ENCODE data around the gene REX1BD.

GRCh38 chr19:18542941-18543813 lies 45.4 kb upstream of the REX1BD start, which contains the start of gene FKBP8:
- TF ChIP-seq POLR2AphosphoS5 (IDR thresholded peaks at IDR 0.05; ENCODE audit: low read depth, low read length) (no peak), SIN3A (IDR thresholded peaks at IDR 0.05; ENCODE audit: borderline replicate concordance, insufficient read depth, low read length) (no peak), TAF1 (IDR thresholded peaks at IDR 0.05; ENCODE audit: borderline replicate concordance, insufficient read depth, low read length) (no peak), FOXP2 (optimal IDR thresholded peaks at IDR 0.05; ENCODE audit: borderline replicate concordance, extremely low read depth, extremely low read length, insufficient read depth) (peak; percentile 71)
- TF ChIP-seq, protein P1, sequence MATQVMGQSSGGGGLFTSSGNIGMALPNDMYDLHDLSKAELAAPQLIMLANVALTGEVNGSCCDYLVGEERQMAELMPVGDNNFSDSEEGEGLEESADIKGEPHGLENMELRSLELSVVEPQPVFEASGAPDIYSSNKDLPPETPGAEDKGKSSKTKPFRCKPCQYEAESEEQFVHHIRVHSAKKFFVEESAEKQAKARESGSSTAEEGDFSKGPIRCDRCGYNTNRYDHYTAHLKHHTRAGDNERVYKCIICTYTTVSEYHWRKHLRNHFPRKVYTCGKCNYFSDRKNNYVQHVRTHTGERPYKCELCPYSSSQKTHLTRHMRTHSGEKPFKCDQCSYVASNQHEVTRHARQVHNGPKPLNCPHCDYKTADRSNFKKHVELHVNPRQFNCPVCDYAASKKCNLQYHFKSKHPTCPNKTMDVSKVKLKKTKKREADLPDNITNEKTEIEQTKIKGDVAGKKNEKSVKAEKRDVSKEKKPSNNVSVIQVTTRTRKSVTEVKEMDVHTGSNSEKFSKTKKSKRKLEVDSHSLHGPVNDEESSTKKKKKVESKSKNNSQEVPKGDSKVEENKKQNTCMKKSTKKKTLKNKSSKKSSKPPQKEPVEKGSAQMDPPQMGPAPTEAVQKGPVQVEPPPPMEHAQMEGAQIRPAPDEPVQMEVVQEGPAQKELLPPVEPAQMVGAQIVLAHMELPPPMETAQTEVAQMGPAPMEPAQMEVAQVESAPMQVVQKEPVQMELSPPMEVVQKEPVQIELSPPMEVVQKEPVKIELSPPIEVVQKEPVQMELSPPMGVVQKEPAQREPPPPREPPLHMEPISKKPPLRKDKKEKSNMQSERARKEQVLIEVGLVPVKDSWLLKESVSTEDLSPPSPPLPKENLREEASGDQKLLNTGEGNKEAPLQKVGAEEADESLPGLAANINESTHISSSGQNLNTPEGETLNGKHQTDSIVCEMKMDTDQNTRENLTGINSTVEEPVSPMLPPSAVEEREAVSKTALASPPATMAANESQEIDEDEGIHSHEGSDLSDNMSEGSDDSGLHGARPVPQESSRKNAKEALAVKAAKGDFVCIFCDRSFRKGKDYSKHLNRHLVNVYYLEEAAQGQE (IDR thresholded peaks at IDR 0.05; ENCODE audit: insufficient read depth in 1 of 2, low read depth in 2 of 2, low read length in 2 of 2): no peak

Measured in PFSK-1 (cell line).